ENCODE results near the gene ID4. TPM values are rescaled to one million over a fixed set of nuclear protein-coding genes. Genes with fewer than 3 reads are reported as not detected.

Gene ID4
- 1.2 and 2.6 TPM in 2 replicates for total RNA-seq

GRCh38 chr6:19836799-19837510 lies at the start of gene ID4:
Gene ID4, plus strand, starts transcription at chr6:19837370. Its CDS starts 385 bp downstream, at chr6:19837755.

Measured in tracheal epithelial cell (primary cell).